Measurements from ENCODE around the gene G3BP1.

G3BP1 gene

DNA sequence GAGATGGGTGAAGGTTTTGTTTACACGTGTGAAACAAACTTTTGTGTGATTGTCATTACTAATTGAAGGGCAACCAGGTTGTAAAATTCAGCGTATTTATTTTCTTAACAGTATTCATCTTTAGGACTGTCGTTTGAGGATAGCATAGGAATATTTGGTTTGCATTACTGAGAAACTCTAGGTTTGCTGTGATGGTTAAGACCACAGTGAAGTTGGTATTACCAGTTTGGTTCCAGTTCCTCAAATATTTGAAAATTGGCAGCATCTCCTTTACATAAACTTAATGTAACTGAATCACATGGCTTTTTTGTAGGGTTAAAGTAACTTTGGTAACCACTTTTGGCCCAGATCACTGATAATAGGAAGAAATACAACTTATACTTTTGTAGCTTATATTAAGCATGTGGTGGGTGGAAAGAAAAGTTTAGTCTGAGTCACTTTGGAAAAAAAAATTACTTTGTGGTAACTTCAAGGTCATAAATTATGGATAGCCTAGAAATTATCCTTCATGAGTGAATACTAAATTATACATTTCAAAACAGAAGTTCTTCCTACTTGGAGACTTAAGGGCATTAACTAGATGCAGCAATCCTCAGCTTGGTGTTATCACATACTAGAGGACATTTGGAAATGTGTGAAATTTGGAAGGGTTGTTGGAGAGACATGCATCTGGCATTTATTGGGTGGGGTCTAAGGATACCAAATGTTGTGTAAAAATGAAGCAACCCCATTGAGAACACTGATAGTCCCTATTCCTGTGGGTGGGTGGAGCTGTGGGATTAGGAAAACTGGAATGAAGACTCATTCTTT, 33.9 kb downstream of the G3BP1 start:
- no peak for TF ChIP-seq NFIC (IDR thresholded peaks at IDR 0.05)
- no peak for TF ChIP-seq TEAD4 (IDR thresholded peaks at IDR 0.05)
- no peak for TF ChIP-seq CREB1 (IDR thresholded peaks at IDR 0.05; ENCODE audit: low read depth)
- no peak for TF ChIP-seq CEBPB (IDR thresholded peaks at IDR 0.05)
- TF ChIP-seq REST (IDR thresholded peaks at IDR 0.05; ENCODE audit: low read depth): no peak
- TF ChIP-seq, protein P1, sequence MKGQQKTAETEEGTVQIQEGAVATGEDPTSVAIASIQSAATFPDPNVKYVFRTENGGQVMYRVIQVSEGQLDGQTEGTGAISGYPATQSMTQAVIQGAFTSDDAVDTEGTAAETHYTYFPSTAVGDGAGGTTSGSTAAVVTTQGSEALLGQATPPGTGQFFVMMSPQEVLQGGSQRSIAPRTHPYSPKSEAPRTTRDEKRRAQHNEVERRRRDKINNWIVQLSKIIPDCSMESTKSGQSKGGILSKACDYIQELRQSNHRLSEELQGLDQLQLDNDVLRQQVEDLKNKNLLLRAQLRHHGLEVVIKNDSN (IDR thresholded peaks at IDR 0.05): no peak
- no peak for TF ChIP-seq TAF1 (IDR thresholded peaks at IDR 0.05; ENCODE audit: low read depth)
- TF ChIP-seq MAX (IDR thresholded peaks at IDR 0.05): no peak

- TF ChIP-seq REST (IDR thresholded peaks at IDR 0.05; ENCODE audit: low read depth) (no peak), CREB1 (IDR thresholded peaks at IDR 0.05; ENCODE audit: low read depth) (no peak), MAX (IDR thresholded peaks at IDR 0.05) (no peak), YY1 (IDR thresholded peaks at IDR 0.05; ENCODE audit: low read depth) (no peak), EGR1 (IDR thresholded peaks at IDR 0.05) (no peak), NFIC (IDR thresholded peaks at IDR 0.05) (no peak), TEAD4 (IDR thresholded peaks at IDR 0.05) (no peak), RAD21 (IDR thresholded peaks at IDR 0.05; ENCODE audit: low read depth) (no peak), CEBPB (IDR thresholded peaks at IDR 0.05) (no peak), TCF12 (IDR thresholded peaks at IDR 0.05; ENCODE audit: low read depth) (no peak), EP300 (IDR thresholded peaks at IDR 0.05; ENCODE audit: borderline replicate concordance) (no peak), TAF1 (IDR thresholded peaks at IDR 0.05; ENCODE audit: low read depth) (no peak), ZBTB7A (IDR thresholded peaks at IDR 0.05; ENCODE audit: low read depth) (no peak), FOXM1 (IDR thresholded peaks at IDR 0.05; ENCODE audit: borderline replicate concordance, low read depth) (no peak)
- TF ChIP-seq, protein P1 (IDR thresholded peaks at IDR 0.05): no peak
Measured at GRCh38 chr5:151808451-151809169, 36.9 kb downstream of the G3BP1 start.

GRCh38 chr5:151810449-151810848, 38.7 kb downstream of the G3BP1 start:
- TF ChIP-seq MAX (IDR thresholded peaks at IDR 0.05): no peak
- TF ChIP-seq NFIC (IDR thresholded peaks at IDR 0.05): no peak
- no peak for TF ChIP-seq TCF12 (IDR thresholded peaks at IDR 0.05; ENCODE audit: low read depth)
- TF ChIP-seq TAF1 (IDR thresholded peaks at IDR 0.05; ENCODE audit: low read depth): no peak
- TF ChIP-seq CEBPB (IDR thresholded peaks at IDR 0.05): no peak

DNA sequence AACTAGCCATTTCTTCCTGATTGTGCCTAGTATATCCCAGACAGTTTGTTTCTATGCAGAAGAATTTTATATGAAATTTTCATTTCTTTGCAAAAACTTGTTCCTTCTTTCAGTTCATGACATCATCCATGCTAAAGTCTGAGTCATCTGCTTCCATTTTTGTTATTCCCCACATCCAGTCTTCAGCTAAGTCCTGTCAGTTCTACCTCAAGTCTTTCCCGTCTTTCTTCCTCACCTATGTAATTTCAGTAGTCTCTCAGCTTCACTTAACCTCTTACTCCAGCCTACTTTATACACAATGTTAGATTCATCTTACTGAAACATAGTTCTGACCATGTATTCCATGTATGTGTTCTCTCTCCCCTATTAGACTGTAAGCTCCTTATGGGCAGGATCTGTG, 39.1 kb downstream of the G3BP1 start:
- TF ChIP-seq CEBPB (IDR thresholded peaks at IDR 0.05) (no peak), NFIC (IDR thresholded peaks at IDR 0.05) (no peak), TAF1 (IDR thresholded peaks at IDR 0.05; ENCODE audit: low read depth) (no peak), EGR1 (IDR thresholded peaks at IDR 0.05) (no peak), MAX (IDR thresholded peaks at IDR 0.05) (no peak), TEAD4 (IDR thresholded peaks at IDR 0.05) (no peak), TCF12 (IDR thresholded peaks at IDR 0.05; ENCODE audit: low read depth) (no peak), CREB1 (IDR thresholded peaks at IDR 0.05; ENCODE audit: low read depth) (no peak), REST (IDR thresholded peaks at IDR 0.05; ENCODE audit: low read depth) (no peak), FOXM1 (IDR thresholded peaks at IDR 0.05; ENCODE audit: borderline replicate concordance, low read depth) (no peak), RAD21 (IDR thresholded peaks at IDR 0.05; ENCODE audit: low read depth) (no peak), ZBTB7A (IDR thresholded peaks at IDR 0.05; ENCODE audit: low read depth) (no peak), YY1 (IDR thresholded peaks at IDR 0.05; ENCODE audit: low read depth) (no peak), EP300 (IDR thresholded peaks at IDR 0.05; ENCODE audit: borderline replicate concordance) (no peak)
- TF ChIP-seq, protein P1 (IDR thresholded peaks at IDR 0.05): no peak

Data from Ishikawa (cell line).